ENCODE measurements around the gene NCKAP5.

NCKAP5 gene

DNA sequence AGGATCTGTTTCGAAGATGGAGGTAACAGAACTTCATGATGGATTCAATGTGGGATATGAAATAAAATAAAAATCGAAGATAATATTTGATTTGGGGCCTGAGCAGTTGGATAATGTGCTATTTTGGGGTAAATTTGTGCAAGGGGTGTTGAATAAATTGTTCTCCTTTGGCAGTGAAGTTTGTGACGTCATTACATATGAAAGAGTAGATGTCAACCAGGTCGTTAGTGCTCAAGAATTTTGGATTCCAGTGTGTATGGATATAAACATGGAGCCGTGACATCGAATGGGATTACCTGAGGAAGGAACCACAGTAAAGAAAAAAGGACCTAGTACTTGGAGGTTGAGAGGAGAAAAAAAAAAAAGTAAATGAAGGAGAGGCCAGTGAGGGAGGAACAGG, 253.0 kb downstream of the NCKAP5 start:
- DNase-seq, result no peak

DNA sequence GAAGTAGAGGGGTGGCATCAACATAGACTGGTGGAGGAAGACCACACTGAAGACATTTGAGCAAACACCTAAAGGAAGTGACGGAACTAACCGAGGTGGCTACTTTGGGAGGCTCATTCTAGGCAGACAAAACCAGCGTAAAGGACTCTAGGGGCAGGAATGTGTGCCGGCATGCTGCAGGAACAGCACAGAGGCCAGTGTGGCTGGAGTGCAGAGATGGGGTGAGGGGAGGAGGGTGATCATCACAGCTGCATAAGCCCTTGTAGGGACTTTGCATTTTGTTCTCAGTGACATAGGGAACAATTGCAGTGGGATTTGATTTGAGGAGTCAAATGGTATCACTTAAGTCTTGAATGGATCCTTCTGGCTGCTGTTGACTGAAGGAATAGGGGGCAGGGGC, 253.5 kb downstream of the NCKAP5 start:
- no peak for DNase-seq

DNA sequence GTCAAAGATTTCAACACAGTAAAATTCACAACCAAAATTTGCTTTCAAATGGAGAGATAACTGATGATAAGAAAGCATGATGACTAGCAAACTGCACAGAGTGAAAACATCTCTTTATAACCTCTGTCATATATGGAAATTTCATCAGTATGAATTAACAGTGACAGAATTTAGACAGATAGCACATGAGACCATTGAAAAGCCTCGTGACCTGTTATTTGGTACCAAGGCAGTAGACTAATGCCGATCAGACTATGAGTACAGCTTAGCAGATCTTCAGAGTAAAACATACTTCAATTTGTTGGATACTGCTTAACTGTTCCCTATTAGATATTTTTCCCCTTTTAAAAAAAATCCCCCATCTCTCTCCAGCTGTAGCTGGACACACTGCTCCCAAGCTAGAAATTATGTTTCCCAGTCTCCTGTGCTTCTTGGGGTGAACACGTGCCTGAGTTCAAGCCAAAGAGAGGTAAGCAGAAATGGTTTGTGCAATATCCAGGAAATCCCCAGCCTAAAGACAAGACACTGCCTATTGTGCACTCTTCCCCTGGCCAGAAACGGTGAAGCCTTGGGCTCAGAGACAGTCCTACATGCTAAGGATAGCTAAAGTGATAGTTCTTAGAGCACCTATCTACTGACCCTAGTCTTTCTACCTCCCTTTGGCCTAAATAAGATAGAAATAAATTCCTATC, 256.1 kb downstream of the NCKAP5 start:
- no peak for DNase-seq

DNA sequence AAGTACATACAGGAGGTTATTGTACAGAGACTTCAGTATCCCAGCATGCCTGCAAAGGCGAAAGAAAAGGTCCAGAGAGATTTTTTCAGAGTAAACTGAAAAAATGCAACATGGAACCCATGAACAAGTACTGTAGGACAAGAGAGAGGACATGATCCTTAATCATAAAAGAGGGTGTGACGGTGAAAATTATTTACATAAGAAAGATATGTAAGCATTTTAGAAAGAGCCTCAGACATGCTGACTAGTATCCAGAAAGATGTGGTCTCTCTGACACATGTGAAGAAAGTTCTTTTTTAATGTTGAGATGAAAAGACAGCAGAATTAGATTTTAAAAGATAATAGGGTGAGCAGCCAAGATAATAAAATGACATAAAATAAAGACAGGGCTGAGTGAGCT, 262.0 kb downstream of the NCKAP5 start:
- DNase-seq, result no peak

DNA sequence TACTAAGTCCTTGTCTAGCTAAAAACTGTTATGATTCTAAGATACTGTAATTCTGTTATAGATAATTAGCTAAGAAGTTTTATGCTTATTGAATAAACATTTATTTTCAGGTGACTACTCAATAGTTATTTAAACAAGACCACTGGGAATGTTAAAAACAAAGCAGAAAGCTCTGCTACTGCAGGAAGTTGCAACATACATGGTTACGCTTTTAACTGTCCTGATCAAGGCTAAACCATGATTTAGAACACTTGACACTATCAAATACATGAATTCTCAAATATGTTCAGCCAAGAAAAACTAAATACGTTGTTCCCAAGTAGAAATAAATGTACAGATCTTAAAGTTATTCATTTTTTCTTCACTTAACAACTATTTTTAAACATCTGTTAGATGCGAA, 263.9 kb downstream of the NCKAP5 start:
- DNase-seq, result no peak

DNA sequence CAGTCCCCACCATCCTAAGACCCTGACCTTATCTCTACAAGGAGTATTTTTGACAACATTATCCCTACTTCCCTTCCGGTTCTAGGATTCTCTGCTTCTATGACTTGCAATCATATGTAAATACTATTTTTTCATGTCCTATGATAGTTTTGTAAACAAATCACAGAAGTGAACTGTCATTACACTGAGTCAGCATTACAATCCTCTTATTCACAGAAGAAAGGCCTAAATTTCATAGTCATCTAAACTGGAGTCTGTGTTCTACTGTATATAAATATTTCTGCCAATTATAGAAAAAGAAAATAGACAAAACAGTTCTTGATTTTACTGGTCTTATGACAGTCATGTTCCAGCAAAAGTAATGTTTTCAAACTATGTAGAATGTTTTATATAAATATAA, 265.1 kb downstream of the NCKAP5 start:
- DNase-seq, result no peak

DNA sequence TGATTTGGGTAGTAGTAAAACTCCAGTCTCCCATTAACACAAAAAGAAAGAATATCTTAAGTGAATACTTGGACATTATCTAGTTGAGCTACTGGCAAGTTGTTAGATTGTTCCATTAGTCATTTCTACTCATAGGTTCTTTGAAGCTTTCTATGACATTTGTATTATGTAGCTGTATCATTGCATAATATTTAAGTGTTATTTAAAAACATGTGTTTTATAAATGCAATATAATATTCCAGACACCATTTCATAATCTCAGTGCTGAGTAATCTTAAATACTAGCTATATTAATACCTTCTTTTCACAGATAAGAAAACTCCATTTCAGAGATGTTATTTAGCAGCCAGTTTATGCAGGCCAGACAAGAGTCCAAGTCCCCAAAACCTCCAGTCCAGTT, 271.9 kb downstream of the NCKAP5 start:
- DNase-seq, result no peak

DNA sequence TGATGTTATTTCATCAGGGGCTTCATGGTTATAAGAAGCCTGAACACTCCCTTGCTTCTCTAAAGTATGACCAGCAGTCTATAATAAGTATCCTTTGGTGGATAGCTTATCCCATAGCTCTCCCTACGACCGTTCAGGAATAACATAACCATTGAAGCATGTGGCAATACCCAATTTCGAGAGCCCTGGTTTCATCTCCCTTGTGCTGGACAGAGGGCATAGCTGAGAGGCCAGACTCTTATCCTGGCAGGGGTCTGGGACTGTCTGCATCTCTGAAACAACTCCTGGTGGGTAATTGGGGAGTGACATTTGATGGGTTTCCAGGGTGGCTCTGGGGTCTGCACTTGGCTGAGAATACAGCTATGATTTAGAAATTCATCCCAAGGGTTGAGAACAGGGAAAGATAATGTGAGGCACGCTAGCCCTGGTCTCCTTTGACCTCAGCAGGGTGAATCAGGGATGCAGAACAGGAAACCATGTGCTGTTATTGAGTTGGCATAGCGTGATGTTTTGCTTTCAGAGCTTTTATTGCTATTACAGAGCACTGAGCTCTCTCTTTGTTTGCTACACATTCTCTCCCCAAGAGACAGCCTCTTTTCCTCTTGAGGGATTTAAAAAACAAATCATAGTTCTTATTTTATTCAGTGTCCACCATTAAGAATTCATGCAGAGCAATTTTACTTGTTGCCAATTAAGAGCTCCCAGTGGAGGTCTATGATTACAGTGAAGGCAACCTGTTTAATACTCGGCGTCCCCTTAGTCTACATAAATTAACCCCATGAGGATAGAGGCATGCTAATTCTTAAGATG, 274.5 kb downstream of the NCKAP5 start:
- no peak for DNase-seq

DNA sequence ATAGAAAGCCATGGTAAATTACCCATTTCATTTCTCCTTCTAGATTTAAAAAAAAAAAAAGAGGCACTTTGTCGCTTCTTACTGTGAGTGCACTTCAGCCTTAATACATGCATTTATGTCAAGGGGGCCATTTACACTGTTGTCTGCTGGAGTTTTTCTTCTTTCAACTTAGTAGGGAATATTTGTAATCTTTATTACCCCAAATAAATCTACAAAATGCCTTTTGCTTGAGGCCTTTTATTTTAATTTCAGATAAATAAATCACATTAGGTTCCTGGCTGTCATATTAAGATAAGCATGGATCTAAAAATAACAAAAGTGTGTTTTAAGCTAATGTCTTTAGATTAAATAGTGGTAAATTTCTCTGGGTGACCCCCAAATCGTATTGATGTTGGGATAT, 276.0 kb downstream of the NCKAP5 start:
- no peak for DNase-seq

DNA sequence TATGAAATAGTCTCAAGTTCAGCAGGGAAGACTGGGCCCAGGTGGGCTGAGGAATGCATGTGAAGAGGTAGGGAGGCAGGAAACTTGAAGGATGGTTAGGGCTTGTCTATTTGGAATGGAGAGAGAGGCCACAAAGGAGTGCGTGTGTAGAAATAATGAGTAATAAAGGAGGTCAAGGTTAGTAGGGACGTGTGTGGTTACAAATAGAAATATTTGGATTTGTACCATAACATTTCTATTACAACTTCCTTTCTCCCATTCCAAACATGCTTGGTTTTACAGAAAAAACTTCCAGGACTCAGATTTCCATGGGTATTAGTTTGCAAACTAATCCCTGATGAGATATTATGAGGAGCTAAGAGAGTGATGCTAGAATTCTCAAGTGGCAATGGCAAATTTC, 280.6 kb downstream of the NCKAP5 start:
- DNase-seq, result no peak

DNA sequence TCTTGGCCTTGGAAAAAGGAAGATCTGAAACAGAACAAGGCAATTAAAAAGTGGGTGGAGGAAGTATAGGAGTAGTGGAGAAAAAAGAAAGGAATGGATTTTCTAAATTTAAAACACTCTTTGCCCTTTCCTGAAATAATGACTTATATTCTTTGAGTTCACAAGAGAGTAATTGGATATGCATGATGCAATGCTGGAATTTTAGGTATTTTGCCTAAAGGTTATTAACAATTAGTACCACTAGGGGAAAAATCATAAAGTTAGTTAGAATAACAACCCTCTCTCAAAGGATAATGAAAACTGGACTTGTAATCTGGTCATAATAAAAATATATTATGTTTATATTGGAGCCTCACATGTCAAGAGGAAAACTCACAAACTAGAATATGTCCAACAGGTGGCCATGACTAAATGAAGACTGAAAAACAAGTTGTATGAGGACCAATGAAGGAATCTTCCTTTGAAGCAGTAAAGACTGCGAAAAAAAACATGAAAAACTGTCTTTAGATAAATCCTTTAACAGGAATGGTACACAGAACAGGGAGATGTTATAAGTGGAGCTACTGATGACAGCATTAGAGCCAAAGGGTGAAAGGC, 281.8 kb downstream of the NCKAP5 start:
- no peak for DNase-seq

DNA sequence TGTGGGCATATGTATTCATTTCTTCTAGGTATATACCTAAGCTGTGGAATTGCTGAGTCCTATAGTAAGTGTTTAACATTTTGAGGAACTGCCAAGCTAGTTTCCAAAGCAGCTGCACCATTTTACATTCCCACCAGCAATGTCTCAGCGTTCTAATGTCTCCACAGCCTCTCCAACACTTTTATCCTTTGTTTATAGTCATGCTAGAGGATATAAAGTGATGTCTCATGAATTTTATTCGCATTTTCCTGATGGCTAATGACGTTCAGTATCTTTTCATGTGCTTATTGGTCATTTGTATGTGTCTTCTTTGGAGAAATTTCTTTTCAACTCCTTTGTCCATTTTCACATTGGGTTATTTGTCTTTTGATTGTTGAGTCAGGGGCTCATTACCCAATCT, 295.2 kb downstream of the NCKAP5 start:
- DNase-seq, result no peak

DNA sequence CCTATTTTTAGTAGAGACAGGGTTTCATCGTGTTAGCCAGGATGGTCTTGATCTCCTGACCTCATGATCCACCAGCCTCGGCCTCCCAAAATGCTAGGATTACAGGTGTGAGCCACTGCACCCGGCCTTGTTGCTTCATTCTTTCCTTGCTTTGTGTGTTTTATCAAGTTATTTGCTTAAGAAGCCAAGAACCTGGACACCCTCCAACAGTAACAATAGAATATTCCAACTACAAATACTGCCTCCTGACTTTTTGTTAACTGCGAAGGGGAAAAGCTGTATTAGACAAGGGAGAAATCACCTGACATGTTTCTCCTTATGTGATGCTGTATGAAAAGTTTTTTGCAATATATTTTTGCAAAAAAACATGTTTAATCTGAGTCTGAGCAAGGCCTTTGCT, 297.2 kb downstream of the NCKAP5 start:
- DNase-seq, result no peak

DNA sequence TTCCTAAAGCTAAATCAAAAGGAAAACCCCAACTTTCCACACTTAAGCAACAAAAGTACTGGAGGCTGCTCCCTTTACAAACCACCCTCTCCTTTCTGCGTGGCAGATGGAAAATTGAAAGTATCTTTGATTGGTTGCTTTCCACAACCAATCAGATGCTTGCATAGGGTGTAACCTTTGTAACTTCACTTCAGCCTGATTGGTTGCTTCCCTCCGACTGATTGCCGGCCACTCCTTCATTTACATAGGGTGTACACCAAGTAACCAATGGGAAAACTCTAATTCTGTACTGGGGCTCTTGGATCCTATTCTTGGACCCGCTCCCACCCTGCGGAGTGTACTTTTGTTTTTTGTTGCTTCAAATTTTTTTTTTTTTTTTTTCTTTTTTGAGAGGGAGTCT, 297.7 kb downstream of the NCKAP5 start:
- DNase-seq, result no peak

DNA sequence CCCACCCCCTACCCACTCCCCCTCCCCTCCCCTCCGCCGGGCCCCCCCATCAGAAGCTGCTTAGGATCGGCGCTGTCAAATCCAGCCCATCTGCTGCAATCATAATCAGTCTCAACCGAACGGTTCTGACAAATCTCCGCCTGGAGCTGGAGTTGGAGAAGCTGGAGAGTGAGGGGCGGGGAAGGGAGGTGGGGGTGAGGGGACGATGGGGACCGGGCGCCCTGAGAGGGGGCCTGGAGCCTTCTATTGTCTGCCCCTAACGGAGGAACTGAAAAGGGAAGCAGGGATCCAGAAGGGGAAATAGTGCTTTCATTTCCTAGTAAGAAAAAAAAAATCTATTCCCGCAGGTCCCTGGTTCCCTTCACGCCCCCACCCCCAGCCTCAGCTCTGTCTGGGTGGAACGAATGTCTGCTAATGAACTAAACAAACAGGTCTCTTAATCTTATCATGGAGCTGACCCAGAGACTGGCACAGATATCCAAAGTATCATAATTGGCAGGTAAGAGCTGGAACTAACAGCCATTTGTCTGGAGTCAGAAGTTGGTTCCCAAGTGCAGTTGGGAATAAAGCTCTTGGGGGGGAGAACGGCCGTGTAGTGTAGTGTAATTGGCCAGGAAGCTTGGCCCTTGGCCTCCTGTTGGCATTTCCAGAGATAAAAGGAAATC, 301.2 kb downstream of the NCKAP5 start:
- DNase-seq, result no peak

DNA sequence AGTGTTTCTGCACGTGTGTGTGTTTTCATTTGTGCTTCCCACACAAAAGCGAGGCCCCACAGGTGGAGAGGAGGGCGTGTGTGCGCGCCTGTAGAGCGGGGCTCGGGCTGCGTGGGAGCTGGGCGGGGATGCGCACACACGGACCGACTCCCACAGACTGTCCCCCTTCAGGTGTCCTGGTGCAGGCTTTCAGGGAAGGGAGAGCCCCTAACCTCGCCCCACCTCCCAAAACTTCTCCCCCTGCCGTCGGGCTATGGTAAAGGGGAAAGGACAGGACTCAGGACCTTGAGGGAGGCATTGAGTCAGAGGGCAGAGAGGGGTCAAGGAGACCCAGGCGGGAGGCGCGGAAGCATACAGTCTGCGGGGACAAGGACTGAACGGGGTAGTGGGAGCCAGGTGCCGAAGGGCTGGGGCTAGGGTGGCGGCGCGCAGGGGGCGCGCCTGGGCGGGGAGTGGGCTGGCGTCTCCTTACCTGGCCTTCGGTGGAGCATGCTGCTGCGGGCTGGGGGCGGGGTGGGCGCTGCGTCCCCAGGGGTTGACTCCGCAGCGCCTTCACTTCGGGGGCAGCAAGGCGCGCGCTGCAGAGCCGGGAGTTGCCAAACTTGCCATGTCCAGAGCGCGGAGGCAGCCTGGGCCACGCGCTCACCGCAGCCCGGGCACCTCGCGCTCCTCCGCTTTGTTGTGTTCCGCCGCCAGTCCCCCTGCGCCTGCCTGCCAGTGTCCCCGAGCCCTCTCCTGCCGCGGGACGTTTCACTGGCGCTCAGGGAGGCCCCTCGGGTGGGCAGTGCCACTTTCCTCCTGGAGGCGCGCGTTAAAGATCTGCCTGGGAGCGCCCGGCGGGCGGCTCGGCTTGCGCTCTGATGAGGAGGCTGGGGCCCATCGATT, 302.0 kb downstream of the NCKAP5 start:
- no peak for DNase-seq

DNA sequence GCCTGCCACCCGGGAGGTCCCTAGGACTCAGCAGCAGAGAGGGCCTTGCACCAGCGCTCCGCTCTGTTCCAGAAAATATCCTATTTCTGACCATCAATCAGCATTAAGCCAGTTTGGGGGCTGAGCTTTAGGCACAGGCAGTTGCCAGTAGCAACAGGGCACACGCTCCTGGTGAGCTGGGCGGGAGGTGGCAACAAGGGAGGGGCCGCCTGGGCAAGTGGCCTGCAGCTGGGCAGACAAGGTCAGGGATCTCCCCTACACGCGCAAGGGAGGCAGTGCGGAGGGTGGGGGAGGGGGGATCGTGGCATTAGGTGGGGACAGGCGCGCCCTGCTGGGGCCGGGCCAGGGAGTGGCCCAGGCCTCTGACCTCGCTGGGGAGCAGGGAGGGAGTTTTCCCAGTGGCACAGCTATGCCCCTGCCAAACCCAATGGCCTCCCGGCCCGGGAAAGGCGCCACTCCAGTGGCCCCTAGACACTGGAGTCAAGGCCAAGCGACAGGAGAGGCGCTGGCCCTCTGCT, 302.8 kb downstream of the NCKAP5 start:
- no peak for DNase-seq

DNA sequence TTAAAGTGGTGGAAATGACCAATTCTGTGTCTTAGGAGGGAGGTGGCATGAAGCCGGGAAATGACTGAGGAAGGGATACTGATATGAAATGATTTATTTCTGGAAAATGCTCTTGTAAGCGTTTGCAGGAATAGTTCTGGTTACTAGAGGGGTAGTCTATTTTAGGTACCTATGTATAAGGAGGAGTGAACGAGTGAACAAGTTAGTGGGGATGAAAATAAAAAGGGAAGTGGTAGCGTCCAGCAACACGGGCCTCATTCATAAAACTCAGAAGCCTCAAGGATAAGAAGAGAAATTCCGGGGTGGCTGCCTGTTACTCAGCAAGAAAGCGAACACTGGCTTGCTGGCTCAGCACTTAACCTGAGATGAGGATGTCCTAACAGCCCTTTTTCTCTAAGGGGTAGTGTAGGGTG, 303.3 kb downstream of the NCKAP5 start:
- DNase-seq, result no peak

DNA sequence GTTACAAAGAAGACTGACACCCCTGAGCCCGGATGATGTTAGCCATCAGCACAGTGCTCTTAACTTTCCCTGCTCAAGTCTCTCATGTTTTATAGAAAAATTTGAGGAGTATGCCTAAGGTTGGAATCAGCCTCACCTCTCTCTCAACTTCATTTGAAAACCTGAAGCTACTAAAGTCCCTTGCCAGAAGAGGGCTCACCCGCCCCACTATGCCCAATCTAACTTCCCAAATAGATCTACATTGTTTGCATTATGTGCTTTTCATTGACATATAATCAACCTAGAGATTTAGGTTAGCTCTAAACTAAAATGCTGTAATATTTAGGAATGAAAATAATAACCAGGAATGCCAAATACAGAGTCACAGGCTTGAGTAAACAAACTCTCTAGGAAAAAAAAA, 305.4 kb downstream of the NCKAP5 start:
- DNase-seq, result no peak

DNA sequence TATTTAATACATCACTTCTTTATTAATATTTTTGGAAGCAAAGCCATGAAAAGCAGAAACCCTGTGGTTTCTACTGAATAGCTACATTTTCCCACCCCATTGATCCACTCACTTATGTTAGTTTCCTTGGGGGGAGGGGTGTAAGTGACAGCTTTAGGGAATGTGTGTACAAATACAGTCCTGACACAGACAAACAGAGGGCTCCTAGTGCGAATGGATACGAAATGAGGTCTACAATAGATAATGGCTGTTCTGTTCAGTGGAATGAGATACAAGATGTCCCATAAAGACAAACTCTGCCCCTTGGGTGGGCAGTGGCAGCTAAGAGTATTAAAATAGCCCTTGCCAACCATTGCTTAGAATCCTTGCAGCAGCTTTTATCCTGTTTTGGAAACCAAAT, 312.9 kb downstream of the NCKAP5 start:
- no peak for DNase-seq

DNA sequence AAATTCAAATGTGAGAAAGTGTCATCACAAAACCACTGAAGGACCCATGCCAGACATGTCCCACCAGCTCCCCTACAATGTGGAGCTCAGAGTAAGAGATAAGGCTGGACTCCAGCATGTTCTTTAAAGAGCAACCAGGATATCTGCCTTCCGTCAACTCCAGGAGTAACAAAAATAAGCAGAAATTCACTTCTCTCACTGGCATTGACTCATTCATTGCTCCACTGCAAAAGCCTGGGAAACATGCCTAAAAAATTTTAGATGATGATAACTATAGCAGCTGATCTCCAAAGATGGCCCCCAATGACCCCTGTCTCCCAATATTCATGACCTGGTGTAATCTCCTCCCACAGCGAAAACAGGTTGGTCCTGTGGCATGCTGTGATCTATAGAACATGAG, 314.5 kb downstream of the NCKAP5 start:
- DNase-seq, result no peak

DNA sequence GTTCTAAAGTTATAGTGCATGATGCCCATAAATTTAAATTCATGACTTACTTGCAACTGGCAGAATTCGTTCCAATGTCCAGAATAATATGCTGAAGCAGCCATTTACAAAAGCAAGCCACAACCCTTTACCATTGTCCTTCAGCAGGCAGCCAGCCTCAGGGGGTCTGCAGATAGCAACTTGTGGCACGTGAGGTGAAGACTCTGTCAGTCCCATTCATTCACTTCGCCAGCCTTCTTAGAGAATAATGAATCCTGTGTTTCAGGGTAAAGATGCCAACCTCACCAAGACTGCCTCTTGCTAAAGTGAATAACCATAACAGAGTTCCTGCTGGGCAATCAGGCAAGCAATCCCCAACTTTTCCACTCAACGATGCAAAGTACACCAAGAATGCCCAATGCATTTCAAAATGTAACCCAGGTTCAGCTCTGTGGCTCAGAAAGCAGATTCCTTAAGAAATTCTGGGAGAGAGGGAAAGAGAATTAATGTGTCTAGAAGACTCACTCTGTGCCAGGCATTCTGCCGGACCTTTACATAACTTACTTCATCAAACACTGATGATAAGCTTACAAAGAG, 315.4 kb downstream of the NCKAP5 start:
- DNase-seq, result no peak
